HG02840 (cell line): Measurements from ENCODE around the gene CADM1.

ENCODE experiments used
- ATAC-seq: cut with Tn5 transposase; IDR thresholded peaks from one replicate; pipeline ENCODE4 v1.9.1; 2021; ENCODE audit warnings: mild to moderate bottlenecking, moderate library complexity, moderate number of reproducible peaks; ENCODE audit not compliant: unreplicated experiment, low FRiP score

Gene CADM1

GRCh38 chr11:115409116-115409670 is 95.0 kb downstream of the CADM1 start:
- ATAC-seq: no peak

GRCh38 chr11:115408036-115408921 is 95.9 kb downstream of the CADM1 start:
- no peak for ATAC-seq

GRCh38 chr11:115407496-115407895 is 96.7 kb downstream of the CADM1 start:
- no peak for ATAC-seq

- ATAC-seq: no peak
These were observed 97.8 kb downstream of the CADM1 start for GRCh38 chr11:115406404-115406803.

- ATAC-seq: no peak
These were observed 105.7 kb downstream of the CADM1 start for GRCh38 chr11:115398333-115399080.

GRCh38 chr11:115396533-115396932 is 107.7 kb downstream of the CADM1 start:
- ATAC-seq: no peak

GRCh38 chr11:115393950-115394349 is 110.3 kb downstream of the CADM1 start:
- no peak for ATAC-seq

GRCh38 chr11:115391598-115391997 is 112.6 kb downstream of the CADM1 start:
- ATAC-seq: no peak

GRCh38 chr11:115391160-115391559 is 113.1 kb downstream of the CADM1 start:
- no peak for ATAC-seq

- ATAC-seq: no peak
These were observed 113.8 kb downstream of the CADM1 start for GRCh38 chr11:115390441-115390840.

GRCh38 chr11:115389790-115390189 is 114.4 kb downstream of the CADM1 start:
- no peak for ATAC-seq

- ATAC-seq: no peak
These were observed 119.0 kb downstream of the CADM1 start for GRCh38 chr11:115385226-115385625.

- no peak for ATAC-seq
These were observed 120.0 kb downstream of the CADM1 start for GRCh38 chr11:115384236-115384635.

GRCh38 chr11:115383431-115383830 is 120.8 kb downstream of the CADM1 start:
- ATAC-seq: no peak

- no peak for ATAC-seq
These were observed 124.7 kb downstream of the CADM1 start for GRCh38 chr11:115379528-115379927.

GRCh38 chr11:115378557-115378956 is 125.7 kb downstream of the CADM1 start:
- no peak for ATAC-seq

- no peak for ATAC-seq
These were observed 126.3 kb downstream of the CADM1 start for GRCh38 chr11:115377882-115378296.

GRCh38 chr11:115368616-115369015 is 135.6 kb downstream of the CADM1 start:
- no peak for ATAC-seq

- no peak for ATAC-seq
These were observed 137.4 kb downstream of the CADM1 start for GRCh38 chr11:115366826-115367225.

- ATAC-seq: no peak
These were observed 138.3 kb downstream of the CADM1 start for GRCh38 chr11:115365907-115366306.

- no peak for ATAC-seq
These were observed 139.3 kb downstream of the CADM1 start for GRCh38 chr11:115364896-115365295.
